GM12892 (cell line): ENCODE results near the gene CACNA2D3.

Experiments
- POLR2A ChIP-seq: IDR thresholded peaks from 2 replicates; pipeline ENCODE4 v1.6.1; 2011; ENCODE audit warnings: low read depth, low read length, control low read depth
- POLR2AphosphoS5 ChIP-seq: IDR thresholded peaks from 2 replicates; pipeline ENCODE4 v1.6.1; 2011; ENCODE audit warnings: low read depth, low read length, control low read depth

GRCh38 chr3:54514416-54514815, 392.1 kb downstream of the CACNA2D3 start:
- no peak for TF ChIP-seq POLR2AphosphoS5
- TF ChIP-seq POLR2A, result no peak
